Lung (tissue), 12 donors: Measurements from ENCODE around the gene FADS3. TPM values are rescaled to one million over a fixed set of nuclear protein-coding genes. Genes with fewer than 3 reads are reported as not detected.

ENCODE experiments used
- ATAC-seq: fragments of 200-7000 bp; cut with Tn5 transposase; one replicate; pipeline ENCODE4 v1.9.1; 2020; ENCODE audit warnings: moderate number of reproducible peaks; ENCODE audit not compliant: insufficient read depth, low FRiP score
- DNase-seq, 3 donors: peaks; one replicate each; pipeline ENCODE4 v3.0.0-alpha.2; 2013 to 2017
- H3K27ac ChIP-seq, 2 donors: one replicate each; pipeline ENCODE4 v1.5.1; 2013; ENCODE audit warnings: mild to moderate bottlenecking in 2 of 2, moderate library complexity in 2 of 2, control low read depth in 1 of 2, inconsistent platforms in 1 of 2, low read depth in 1 of 2, low read length in 1 of 2
- H3K27me3 ChIP-seq, 3 donors: one replicate each; pipeline ENCODE4 v1.5.1; 2013; ENCODE audit warnings: low read length in 2 of 3; ENCODE audit not compliant: control insufficient read depth in 3 of 3, insufficient read depth in 3 of 3
- H3K36me3 ChIP-seq, 4 donors: one replicate each; pipeline ENCODE4 v1.5.1; 2013; ENCODE audit warnings: low read length in 4 of 4, mild to moderate bottlenecking in 1 of 4, moderate library complexity in 1 of 4; ENCODE audit not compliant: control insufficient read depth in 4 of 4, insufficient read depth in 4 of 4
- H3K4me1 ChIP-seq, 5 donors: one replicate each; pipeline ENCODE4 v1.5.1; 2013; ENCODE audit warnings: low read length in 5 of 5, mild to moderate bottlenecking in 2 of 5, moderate library complexity in 1 of 5; ENCODE audit not compliant: control insufficient read depth in 5 of 5, insufficient read depth in 5 of 5
- H3K4me3 ChIP-seq: one replicate; pipeline ENCODE4 v1.5.1; 2013; ENCODE audit warnings: mild to moderate bottlenecking, control low read depth, moderate library complexity
- H3K9ac ChIP-seq, 2 donors: one replicate each; pipeline ENCODE4 v1.5.1; 2013; ENCODE audit warnings: low read length in 2 of 2, control low read depth in 1 of 2; ENCODE audit not compliant: insufficient read depth in 1 of 2
- H3K9me3 ChIP-seq, 4 donors: one replicate each; pipeline ENCODE4 v1.5.1; 2013; ENCODE audit warnings: low read length in 3 of 4, mild to moderate bottlenecking in 1 of 4, moderate library complexity in 1 of 4; ENCODE audit not compliant: control insufficient read depth in 4 of 4, insufficient read depth in 3 of 4
- CTCF ChIP-seq: IDR thresholded peaks from 2 replicates; pipeline ENCODE4 v1.5.1; 2012; ENCODE audit warnings: mild to moderate bottlenecking; ENCODE audit errors: control extremely low read depth, extremely low read depth
- WGBS, 2 donors: extraction: QIAGEN DNeasy Blood & Tissue Kit; methylation state at CpG; one replicate each; pipeline ENCODE4 v1.1.7; 2013; 5-methylcytosine and 5-hydroxymethylcytosine counted together
- polyA plus RNA-seq, 2 donors: library from polyadenylated mRNA; stranded (reverse); fragments of 200-250 nt; gene quantifications; one replicate each; pipeline ENCODE4 v1.2.1, GENCODE V29; 2013
- total RNA-seq, 2 donors: library from RNA; depleted of rRNA in 1 of 2; stranded (reverse); fragments of >200 nt in 1 of 2; gene quantifications; one replicate each; pipeline ENCODE4 v1.2.1, GENCODE V29; 2014 to 2021
- donor health status: control.
- donor health status: control.
- donor health status: Bipolar disorder and iron deficiency.
- donor health status: healthy.
- donor health status: DM: yes; HTN: yes; CAD: no.

FADS3 gene
- total and polyA plus RNA-seq, 4 donors = 12.3 to 64.8 (median 54.5) TPM

GRCh38 chr11:61916737-61917333, 25.5 kb upstream of the FADS3 start:
- TF ChIP-seq CTCF = no peak
- no peak for ATAC-seq
- no peaks in the 10 kb centered on the region for H3K9me3 ChIP-seq
- peak overlapping the region in 1 of 2 donors; percentile 41 for H3K27ac ChIP-seq
- H3K9ac ChIP-seq = no peak overlapping the region
- peaks cover 0 to 18% (median 0%) of the 10 kb centered on the region in 3 donors for H3K27me3 ChIP-seq
- DNase-seq = no peak
- 5 to 7% methylated on average over 19 to 32 of the region's 32 CpGs for WGBS, 2 donors
- H3K36me3 ChIP-seq = no peaks in the 10 kb centered on the region
- H3K4me1 ChIP-seq = peaks cover 0 to 16% (median 9%) of the 10 kb centered on the region in 5 donors
- peak overlapping the region; percentile 49 for H3K4me3 ChIP-seq

GRCh38 chr11:61914471-61915171, 23.3 kb upstream of the FADS3 start:
- WGBS, 2 donors = 91 to 93% methylated on average over 7 of the region's 7 CpGs
- Histone ChIP-seq H3K27me3 (peaks cover 0 to 13% (median 0%) of the 10 kb centered on the region in 3 donors), H3K4me3 (no peak overlapping the region), H3K36me3 (no peaks in the 10 kb centered on the region), H3K4me1 (peaks cover 0 to 36% (median 20%) of the 10 kb centered on the region in 5 donors), H3K9me3 (no peaks in the 10 kb centered on the region), H3K27ac (no peak overlapping the region), H3K9ac (no peak overlapping the region)
- no peak for ATAC-seq
- TF ChIP-seq CTCF = no peak
- no peak for DNase-seq

- no peak for DNase-seq
Measured at GRCh38 chr11:61913699-61914395, 22.5 kb upstream of the FADS3 start.

More at GRCh38 chr11:61913699-61914395, 22.5 kb upstream of the FADS3 start:
- peaks cover 0 to 13% (median 0%) of the 10 kb centered on the region in 3 donors for H3K27me3 ChIP-seq
- no peak for TF ChIP-seq CTCF
- no peaks in the 10 kb centered on the region for H3K9me3 ChIP-seq
- H3K4me3 ChIP-seq = no peak overlapping the region
- H3K9ac ChIP-seq = no peak overlapping the region
- no peaks in the 10 kb centered on the region for H3K36me3 ChIP-seq
- 83 to 89% methylated on average over 8 of the region's 8 CpGs for WGBS, 2 donors
- no peak for ATAC-seq
- no peak overlapping the region for H3K27ac ChIP-seq
- peaks cover 0 to 39% (median 21%) of the 10 kb centered on the region in 5 donors for H3K4me1 ChIP-seq
